GM23248 (cell line): ENCODE results near the gene VNN1.

Experiments used
- EZH2 ChIP-seq: fragments of 200-600 bp; sonication (generic); IDR thresholded peaks from 2 replicates; pipeline ENCODE4 v1.6.1; 2018; ENCODE audit warnings: antibody characterized with exemption, mild to moderate bottlenecking; ENCODE audit not compliant: insufficient read depth, poor library complexity, severe bottlenecking
- EZH2phosphoT487 ChIP-seq: fragments of 200-600 bp; sonication (generic); IDR thresholded peaks from 2 replicates; pipeline ENCODE4 v1.6.1; 2018; ENCODE audit warnings: antibody characterized with exemption, moderate library complexity, mild to moderate bottlenecking, low read depth; ENCODE audit not compliant: insufficient read depth

GRCh38 chr6:132712366-132712765, 1.5 kb downstream of the VNN1 start:
- no peak for TF ChIP-seq EZH2
- TF ChIP-seq EZH2phosphoT487: no peak
